Tibial nerve (tissue), 4 donors: Measurements from ENCODE around the gene GPC6. TPM values are rescaled to one million over a fixed set of nuclear protein-coding genes. Genes with fewer than 3 reads are reported as not detected.
A peak's percentile ranks its signal among the peaks of the same experiment; 100 is the strongest.

Source experiments
- DNase-seq, 2 donors: peaks; one replicate each; pipeline ENCODE4 v3.0.0-alpha.2; 2019; ENCODE audit warnings: low spot score in 2 of 2
- H3K27ac ChIP-seq, 4 donors: fragments of 200-600 bp; sonication (generic) in 3 of 4; one replicate each; pipeline ENCODE4 v1.5.1; 2017 to 2019; ENCODE audit warnings: mild to moderate bottlenecking in 1 of 4
- H3K27me3 ChIP-seq, 2 donors: fragments of 200-600 bp; sonication (generic) in 1 of 2; one replicate each; pipeline versions ENCODE4 v1.5.1 to v1.6.0; 2017 to 2019
- H3K36me3 ChIP-seq, 3 donors: fragments of 200-600 bp; sonication (generic); one replicate each; pipeline ENCODE4 v1.5.1; 2018 to 2019
- H3K4me1 ChIP-seq, 4 donors: fragments of 200-600 bp; sonication (generic) in 3 of 4; one replicate each; pipeline ENCODE4 v1.5.1; 2017 to 2019
- H3K4me3 ChIP-seq, 4 donors: fragments of 200-600 bp; sonication (generic) in 3 of 4; one replicate each; pipeline ENCODE4 v1.5.1; 2017 to 2019; ENCODE audit warnings: mild to moderate bottlenecking in 1 of 4, moderate library complexity in 1 of 4
- H3K9me3 ChIP-seq, 4 donors: fragments of 200-600 bp; sonication (generic) in 3 of 4; one replicate each; pipeline ENCODE4 v1.5.1; 2017 to 2019
- EP300 ChIP-seq, 2 donors: sonication (generic); formaldehyde crosslinking; IDR thresholded peaks; one replicate each; pipeline ENCODE4 v1.6.1; 2017; ENCODE audit warnings: antibody characterized with exemption in 2 of 2, mild to moderate bottlenecking in 1 of 2
- POLR2A ChIP-seq, 2 donors: fragments of 450-650 bp; IDR thresholded peaks; one replicate each; pipeline ENCODE4 v1.6.1; 2017; ENCODE audit warnings: antibody characterized with exemption in 2 of 2, mild to moderate bottlenecking in 2 of 2, moderate library complexity in 2 of 2
- WGBS, 2 donors: methylation state at CpG; one replicate each; pipeline ENCODE4 v1.1.5; 2018; 5-methylcytosine and 5-hydroxymethylcytosine counted together
- total RNA-seq, 4 donors: library from RNA; depleted of rRNA; stranded (reverse); fragments of >200 nt; gene quantifications; one replicate each; pipeline ENCODE4 v1.1.0, GENCODE V29; 2016
- TF ChIP-seq, protein P1 (sequence below), 5 experiments: fragments of 200-600 bp in 3 of 5; fragments of 450-650 bp in 2 of 5; sonication (generic) in 3 of 5; IDR thresholded peaks; one replicate each; pipeline ENCODE4 v1.5.1; 2016 to 2019; ENCODE audit warnings: antibody characterized with exemption in 5 of 5, mild to moderate bottlenecking in 3 of 5, moderate library complexity in 2 of 5

Gene GPC6
- total RNA-seq, 4 donors from 2014 or later: 21.9 to 39.5 (median 29.8) TPM

DNA sequence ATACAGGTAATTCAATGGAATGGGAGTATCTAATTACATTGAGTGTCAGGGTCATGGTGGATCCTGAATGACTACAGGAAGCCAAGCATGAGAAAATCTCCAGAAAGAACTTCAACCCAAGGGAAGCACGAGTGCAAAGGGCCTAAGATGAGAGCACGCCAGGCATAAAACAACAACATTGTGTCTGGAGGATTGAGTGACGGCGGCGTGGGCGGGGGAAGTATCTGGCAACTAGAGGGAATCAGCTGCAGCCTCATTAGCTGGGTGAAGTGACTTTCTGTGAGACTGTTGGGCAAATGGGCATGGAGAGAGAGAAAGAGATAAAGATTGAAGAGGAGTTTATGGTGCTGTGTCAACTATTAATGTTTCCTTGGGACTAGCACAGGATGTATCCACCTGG, 194.3 kb downstream of the GPC6 start:
- no peaks in the 10 kb centered on the region for H3K27me3 ChIP-seq
- TF ChIP-seq, protein P1, sequence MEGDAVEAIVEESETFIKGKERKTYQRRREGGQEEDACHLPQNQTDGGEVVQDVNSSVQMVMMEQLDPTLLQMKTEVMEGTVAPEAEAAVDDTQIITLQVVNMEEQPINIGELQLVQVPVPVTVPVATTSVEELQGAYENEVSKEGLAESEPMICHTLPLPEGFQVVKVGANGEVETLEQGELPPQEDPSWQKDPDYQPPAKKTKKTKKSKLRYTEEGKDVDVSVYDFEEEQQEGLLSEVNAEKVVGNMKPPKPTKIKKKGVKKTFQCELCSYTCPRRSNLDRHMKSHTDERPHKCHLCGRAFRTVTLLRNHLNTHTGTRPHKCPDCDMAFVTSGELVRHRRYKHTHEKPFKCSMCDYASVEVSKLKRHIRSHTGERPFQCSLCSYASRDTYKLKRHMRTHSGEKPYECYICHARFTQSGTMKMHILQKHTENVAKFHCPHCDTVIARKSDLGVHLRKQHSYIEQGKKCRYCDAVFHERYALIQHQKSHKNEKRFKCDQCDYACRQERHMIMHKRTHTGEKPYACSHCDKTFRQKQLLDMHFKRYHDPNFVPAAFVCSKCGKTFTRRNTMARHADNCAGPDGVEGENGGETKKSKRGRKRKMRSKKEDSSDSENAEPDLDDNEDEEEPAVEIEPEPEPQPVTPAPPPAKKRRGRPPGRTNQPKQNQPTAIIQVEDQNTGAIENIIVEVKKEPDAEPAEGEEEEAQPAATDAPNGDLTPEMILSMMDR (IDR thresholded peaks at IDR 0.05): no peak
- no peak for TF ChIP-seq EP300 (IDR thresholded peaks at IDR 0.05)
- DNase-seq: no peak
- WGBS, 2 donors: 71 to 75% methylated on average over 6 of the region's 6 CpGs
- H3K27ac ChIP-seq: no peak overlapping the region
- no peak overlapping the region for H3K4me3 ChIP-seq
- H3K36me3 ChIP-seq: no peaks in the 10 kb centered on the region
- no peaks in the 10 kb centered on the region for H3K9me3 ChIP-seq
- no peaks in the 10 kb centered on the region for H3K4me1 ChIP-seq

DNA sequence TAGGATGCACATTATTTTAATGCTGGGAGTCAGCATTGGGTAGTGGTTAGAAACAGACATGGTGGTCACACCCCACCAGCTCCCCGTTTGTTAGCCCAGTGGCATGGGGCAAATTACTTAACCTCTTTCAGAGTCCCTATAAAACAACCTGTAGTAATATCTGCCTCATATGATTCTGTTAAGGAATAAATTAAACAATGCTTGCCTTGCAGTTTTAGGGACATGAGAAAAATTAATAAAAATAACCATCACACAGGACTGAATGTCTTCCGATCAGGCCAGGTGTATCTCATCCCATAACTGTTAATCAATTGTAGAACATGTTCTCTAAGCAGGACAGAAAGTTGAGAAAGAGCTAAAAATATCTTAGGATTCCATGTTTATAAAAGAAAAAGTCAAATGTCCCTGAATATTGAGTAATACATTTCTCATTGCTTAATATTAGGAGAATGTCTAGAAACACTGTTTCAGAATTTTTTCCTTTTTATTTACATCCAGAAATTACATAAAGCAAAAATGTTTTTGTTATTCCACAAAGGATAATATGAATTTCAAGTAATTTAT, 196.5 kb downstream of the GPC6 start:
- Histone ChIP-seq H3K4me1 (no peaks in the 10 kb centered on the region), H3K27ac (no peak overlapping the region), H3K36me3 (no peaks in the 10 kb centered on the region), H3K27me3 (no peaks in the 10 kb centered on the region), H3K9me3 (no peaks in the 10 kb centered on the region), H3K4me3 (no peak overlapping the region)
- TF ChIP-seq, protein P1 (IDR thresholded peaks at IDR 0.05): no peak
- TF ChIP-seq POLR2A (IDR thresholded peaks at IDR 0.05) (no peak), EP300 (IDR thresholded peaks at IDR 0.05) (no peak)
- 84 to 85% methylated on average over 2 of the region's 2 CpGs for WGBS, 2 donors
- no peak for DNase-seq

DNA sequence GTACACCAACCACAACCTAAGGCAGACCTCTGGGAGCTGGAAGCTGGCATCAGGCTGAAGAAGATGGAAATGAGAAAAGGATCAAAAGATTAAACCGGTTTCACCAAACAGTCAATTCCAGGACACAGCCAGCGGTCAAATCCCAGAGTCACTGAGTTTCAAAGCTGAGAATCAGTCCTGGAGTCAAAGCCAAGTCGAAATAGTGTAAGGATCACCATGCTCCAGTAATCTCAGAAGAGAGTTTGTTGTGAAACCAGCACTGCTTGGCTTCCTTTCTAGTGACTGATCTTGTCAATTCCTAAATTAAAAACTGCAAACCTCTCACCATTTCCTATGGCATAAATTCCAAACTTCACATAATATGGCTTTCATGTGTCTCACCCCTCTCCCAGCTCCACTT, 198.8 kb downstream of the GPC6 start:
- no peak overlapping the region for H3K4me3 ChIP-seq
- no peaks in the 10 kb centered on the region for H3K36me3 ChIP-seq
- TF ChIP-seq, protein P1 (IDR thresholded peaks at IDR 0.05): no peak
- TF ChIP-seq POLR2A (IDR thresholded peaks at IDR 0.05) (no peak), EP300 (IDR thresholded peaks at IDR 0.05) (no peak)
- WGBS, 2 donors: 85% methylated on average over 3 of the region's 3 CpGs
- DNase-seq: peak in 1 of 2 donors; percentile 13
- no peaks in the 10 kb centered on the region for H3K27me3 ChIP-seq
- H3K27ac ChIP-seq: no peak overlapping the region
- H3K9me3 ChIP-seq: no peaks in the 10 kb centered on the region
- H3K4me1 ChIP-seq: no peaks in the 10 kb centered on the region

DNA sequence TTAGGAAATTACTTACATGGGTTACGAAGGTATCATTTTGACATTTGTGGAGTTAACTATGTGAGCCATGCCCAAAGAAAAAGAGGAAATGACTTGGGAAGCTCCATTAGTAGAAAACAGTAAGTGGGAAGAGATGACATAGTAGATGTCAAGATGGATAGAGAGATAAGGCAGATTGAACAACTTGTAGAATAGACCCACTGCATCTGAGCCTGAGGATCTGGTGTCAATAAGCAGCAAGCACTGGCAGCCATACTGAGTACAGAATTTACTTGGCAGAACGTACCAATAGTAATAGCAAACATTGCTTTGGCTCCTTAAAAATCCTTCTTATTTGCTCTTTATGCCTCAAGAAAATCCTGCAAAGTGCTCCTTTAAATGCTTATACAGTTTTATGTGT, 203.8 kb downstream of the GPC6 start:
- TF ChIP-seq POLR2A (IDR thresholded peaks at IDR 0.05) (no peak), EP300 (IDR thresholded peaks at IDR 0.05) (no peak)
- TF ChIP-seq, protein P1 (IDR thresholded peaks at IDR 0.05): no peak
- Histone ChIP-seq H3K27ac (no peak overlapping the region), H3K27me3 (no peaks in the 10 kb centered on the region), H3K9me3 (no peaks in the 10 kb centered on the region), H3K4me3 (no peak overlapping the region), H3K36me3 (no peaks in the 10 kb centered on the region), H3K4me1 (no peaks in the 10 kb centered on the region)
- WGBS, 2 donors: 76 to 78% methylated on average over 2 of the region's 2 CpGs
- no peak for DNase-seq

DNA sequence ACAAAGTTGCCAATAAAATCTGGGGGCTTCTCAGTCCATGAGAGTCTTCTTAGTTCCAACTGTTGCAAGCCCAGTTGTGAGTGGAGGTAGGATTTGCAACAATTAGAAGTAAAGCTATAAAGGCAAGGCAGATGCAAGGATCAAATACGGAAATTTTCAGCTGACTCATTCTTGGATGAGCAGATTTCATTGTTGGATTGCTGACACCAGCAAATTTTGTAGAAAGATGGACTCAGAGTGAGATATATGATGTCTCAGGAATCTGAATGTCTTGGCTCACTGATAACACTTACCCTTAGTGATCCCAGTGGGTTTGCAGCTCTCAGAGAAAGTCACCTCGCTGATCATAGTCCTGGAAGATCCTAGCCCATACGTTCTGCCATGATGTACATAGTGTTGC, 209.0 kb downstream of the GPC6 start:
- no peak overlapping the region for H3K27ac ChIP-seq
- no peaks in the 10 kb centered on the region for H3K36me3 ChIP-seq
- no peaks in the 10 kb centered on the region for H3K27me3 ChIP-seq
- no peaks in the 10 kb centered on the region for H3K9me3 ChIP-seq
- WGBS, 2 donors: 80 to 82% methylated on average over 3 of the region's 3 CpGs
- no peak for DNase-seq
- no peak for TF ChIP-seq POLR2A (IDR thresholded peaks at IDR 0.05)
- no peak for TF ChIP-seq EP300 (IDR thresholded peaks at IDR 0.05)
- TF ChIP-seq, protein P1 (IDR thresholded peaks at IDR 0.05): no peak
- H3K4me3 ChIP-seq: no peak overlapping the region
- H3K4me1 ChIP-seq: no peaks in the 10 kb centered on the region
